Renal cortical epithelial cell (primary cell): ENCODE measurements around the gene PLCL1. TPM values are rescaled to one million over a fixed set of nuclear protein-coding genes. Genes with fewer than 3 reads are reported as not detected.
A peak's percentile ranks its signal among the peaks of the same experiment; 100 is the strongest.

Experiments
- DNase-seq: peaks from one replicate; pipeline ENCODE4 v3.0.0-alpha.2; 2011; ENCODE audit warnings: low read depth
- total RNA-seq: library from RNA; depleted of rRNA; stranded (reverse); fragments of >200 nt; gene quantifications from 2 replicates; pipeline ENCODE4 v1.2.3, GENCODE V29; 2014

PLCL1 gene
- total RNA-seq, 1 donor from 2014 or later = 1.2 TPM

GRCh38 chr2:197927994-197928393, 123.6 kb downstream of the PLCL1 start:
- no peak for DNase-seq

- DNase-seq = no peak
Measured at GRCh38 chr2:197929008-197929885, 124.9 kb downstream of the PLCL1 start.

DNA sequence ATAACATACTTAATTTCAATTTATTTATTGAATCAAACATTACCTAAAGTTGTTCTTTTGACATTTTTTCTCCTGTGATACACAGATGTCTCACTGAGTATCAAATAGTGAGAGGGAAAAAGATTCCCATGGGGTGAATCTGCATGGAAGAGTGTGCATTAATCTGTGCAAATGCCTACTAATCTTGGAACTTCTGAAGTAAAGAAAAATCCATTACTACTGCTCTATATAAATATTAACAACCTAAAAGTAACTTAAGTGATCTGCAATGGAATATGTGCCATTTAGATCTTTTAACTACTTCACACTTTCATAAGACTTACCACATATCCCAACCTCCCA, 125.5 kb downstream of the PLCL1 start:
- no peak for DNase-seq

DNA sequence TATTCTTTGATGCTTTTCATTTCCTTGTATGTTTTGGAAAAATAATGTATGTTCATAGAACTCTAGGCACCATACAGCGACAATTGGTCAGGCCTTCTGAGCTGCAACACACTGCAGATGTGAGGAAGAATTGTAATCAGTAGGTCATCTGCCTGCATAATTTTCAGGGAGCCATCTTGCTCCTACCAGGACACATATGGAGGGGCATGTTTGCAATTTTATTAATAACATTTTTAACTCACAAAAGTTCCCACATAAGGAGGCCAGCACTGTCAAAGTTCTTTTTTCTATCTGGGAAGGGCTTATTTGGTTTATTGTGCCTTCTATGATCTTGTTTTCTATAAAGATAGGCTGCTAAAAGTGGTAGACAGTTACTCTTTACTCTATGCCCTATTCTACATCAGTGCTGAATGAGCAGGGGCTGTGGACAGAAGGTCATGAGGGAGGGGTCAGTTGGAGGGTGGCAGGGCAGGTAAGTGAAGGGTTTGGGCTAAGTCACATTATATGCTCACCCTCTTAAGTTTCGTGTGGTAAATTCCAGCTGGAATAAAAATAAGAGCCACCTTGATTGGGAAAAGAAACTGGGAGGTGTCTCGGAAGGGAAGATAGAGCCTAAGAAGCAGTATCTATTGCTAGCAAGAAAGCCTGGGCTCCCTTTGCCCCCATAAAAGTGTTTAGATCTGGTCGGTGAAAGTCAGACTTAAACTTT, 126.3 kb downstream of the PLCL1 start:
- DNase-seq = no peak

DNA sequence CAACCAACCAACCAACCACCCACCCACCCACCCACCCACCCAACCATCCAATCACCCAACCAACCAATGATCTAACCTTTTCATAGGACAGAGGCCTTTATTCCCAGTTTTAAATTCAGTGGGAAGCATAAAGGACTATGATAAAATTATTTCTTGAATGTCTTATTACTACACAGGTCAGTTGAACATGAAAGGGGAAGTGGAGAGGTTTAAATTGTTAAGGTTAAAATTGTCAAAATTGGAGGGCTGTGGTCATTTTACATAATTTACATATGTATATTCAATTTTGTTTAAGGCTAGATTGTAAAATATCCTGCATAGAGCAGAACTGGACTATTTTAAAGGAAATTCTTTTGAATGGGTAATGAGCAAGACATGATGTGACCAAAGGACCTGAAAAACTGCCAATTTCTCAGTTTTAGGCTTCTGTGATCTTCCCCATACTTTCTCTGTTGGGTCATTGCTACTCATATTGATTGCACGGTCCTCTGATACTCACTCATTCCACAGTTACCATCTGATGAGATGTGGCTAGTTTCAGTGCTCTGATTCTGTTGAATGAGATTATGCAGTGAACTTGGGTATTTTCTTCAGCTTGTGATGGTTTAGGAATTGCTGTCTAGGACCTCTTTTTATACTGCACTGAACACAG, 127.4 kb downstream of the PLCL1 start:
- DNase-seq = no peak

GRCh38 chr2:197932374-197932773, 128.0 kb downstream of the PLCL1 start:
- DNase-seq = no peak

GRCh38 chr2:197934261-197934933, 130.0 kb downstream of the PLCL1 start:
- DNase-seq = no peak

GRCh38 chr2:197934934-197935289, 130.5 kb downstream of the PLCL1 start:
- DNase-seq = no peak

DNA sequence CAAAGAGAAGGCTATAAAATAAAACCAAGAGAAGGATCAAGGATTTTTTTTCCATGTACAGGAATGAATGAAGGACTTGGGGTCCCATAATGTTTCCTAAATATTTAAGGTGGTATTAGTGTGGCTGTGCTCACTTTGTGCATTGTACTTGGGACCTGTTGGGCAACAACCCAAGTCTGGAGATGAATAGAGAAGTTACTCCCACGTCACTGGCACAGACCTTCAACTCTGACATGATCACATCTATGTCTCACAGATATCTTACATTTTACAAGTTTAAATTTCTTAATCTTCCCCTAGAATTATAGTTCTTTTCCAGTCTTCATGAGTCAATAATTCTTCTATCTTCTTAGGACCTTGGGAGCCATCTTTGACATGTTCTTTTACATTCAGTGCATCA, 133.4 kb downstream of the PLCL1 start:
- no peak for DNase-seq

DNA sequence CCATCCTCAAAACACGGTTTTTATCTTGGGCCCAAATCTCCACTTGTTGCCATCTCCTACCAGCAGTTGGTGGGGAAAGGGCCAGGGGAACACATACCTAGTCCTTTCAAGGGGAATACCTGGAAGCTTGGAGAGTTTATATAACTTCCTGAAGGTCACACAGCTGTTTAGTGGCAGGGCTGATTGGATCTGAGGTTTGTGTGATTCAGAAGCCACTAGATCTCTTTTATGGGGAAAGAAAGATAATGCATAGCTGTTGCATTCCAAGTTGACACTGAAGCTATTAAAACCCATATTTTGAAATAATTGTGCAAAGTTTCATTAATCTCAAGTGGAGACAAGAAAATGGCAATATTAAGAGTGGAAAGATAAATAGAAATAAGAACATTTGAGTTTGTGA, 134.2 kb downstream of the PLCL1 start:
- DNase-seq = no peak

DNA sequence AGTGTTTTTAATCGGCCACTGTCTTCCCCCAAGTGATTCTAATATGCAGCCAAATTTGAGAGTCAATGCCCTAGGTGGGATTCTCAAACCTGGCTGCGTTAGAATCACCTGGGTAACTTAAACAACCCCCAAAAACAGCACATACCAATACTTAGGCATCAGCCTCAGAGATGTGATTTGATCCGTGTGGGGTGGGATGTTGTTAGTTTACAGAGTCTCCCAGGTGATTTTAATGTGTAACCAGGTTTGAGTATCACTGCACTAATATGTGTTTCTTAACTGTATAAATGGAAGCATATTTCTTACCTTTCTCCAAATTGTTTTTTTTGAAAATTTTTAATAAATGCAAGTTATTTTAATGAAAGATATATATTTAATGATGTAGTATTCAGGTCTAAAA, 135.4 kb downstream of the PLCL1 start:
- DNase-seq = peak; percentile 36

DNA sequence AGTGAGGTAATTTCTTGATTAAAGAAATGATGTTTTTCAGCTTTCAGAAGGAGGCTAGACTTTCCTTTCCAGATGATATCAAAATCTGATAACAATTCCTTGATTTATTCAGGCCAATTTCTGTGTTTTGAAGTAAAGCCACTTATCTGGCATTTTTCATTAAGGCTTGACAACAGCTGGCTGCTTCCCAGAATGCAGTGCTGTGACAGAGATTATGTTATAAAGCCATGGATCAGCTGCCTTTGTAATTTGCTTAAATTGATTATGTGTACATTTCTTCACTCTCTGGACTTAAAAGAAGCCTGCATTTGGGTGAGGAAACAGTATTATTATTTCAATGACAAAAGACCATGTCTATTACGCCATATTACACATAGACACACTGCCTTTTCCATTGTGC, 136.0 kb downstream of the PLCL1 start:
- DNase-seq = no peak

DNA sequence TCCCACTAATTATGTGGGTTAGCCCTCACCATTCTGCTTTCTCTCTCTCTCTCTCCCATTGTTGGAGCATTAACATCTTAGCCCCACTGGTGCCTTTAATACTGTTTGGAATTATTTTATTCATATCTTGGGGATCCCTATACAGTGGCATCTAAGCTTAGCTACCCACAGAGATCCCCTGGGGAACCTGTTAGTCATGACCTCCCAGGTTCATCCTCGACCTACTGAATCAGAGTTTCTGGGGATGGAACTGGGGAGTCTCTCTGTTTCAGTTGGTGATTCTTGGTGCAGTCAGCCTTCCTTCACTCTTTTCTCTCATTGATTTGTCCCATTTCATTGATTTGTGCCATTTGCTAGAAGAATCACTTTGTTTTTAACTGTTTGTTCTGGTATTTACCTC, 137.3 kb downstream of the PLCL1 start:
- DNase-seq = no peak

GRCh38 chr2:197943731-197944130, 139.3 kb downstream of the PLCL1 start:
- no peak for DNase-seq

GRCh38 chr2:197944416-197945096, 140.2 kb downstream of the PLCL1 start:
- DNase-seq = peak; percentile 85

DNA sequence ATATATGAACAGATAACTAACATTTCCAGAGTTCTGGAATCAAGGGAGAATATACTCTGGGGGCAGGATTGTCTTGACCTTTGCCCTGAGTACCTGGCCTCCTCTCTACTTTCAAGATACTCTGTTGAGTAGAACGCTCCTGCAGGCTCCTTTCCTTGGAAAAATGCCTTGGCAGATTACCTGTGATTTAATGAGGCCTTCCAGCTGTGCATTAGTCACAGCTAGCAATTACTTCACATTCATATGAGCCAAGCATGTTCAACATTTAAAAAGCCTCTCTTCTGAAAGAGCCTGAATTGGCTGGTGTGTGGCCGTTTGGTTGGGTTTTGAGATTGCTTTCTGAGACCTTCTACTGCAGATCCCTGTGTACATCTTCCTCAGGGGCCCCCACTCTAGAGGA, 142.2 kb downstream of the PLCL1 start:
- peak; percentile 76 for DNase-seq

DNA sequence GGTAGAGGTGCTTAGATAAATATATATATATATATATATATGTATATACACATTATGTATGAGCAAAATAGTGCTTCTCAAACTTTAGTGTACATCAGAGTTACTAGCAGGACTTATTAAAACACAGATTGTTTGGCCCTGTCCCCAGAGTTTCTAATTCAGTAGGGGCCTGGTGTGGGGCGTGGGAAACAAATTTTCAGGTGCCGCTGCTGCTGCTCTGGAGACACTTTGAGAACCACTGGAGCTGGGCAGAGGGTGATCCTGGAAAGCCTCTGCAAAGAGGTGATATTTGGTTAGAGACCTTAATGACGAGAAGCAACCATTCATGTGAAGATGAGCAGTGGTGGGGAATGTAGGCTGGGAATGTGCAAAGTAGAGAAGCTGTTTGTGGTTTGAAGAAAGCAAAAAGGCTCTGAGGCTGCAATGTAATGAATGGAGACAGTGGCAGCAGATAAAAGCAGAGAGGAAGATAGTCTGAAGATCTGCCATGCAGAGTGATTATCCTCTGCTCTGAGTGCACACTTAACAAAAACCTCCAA, 142.9 kb downstream of the PLCL1 start:
- DNase-seq = no peak

DNA sequence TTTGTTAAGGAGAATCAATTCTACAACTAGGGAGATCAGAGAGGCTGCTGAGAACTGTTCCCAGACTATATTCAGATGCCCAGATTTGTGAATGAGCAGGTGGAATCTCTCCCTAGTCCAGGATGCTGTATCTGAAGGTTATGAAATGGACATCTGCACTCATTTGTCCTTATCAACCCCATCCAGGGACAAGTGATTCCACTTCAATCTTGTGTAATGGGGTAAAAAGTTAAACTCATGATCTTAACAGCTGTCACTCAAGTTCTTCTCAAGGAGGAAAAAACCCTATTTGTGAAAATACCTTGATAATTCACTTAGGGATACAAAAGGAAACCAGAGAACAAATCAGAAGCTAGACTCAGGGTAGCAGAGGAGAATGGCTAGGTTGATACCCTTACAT, 144.8 kb downstream of the PLCL1 start:
- DNase-seq = no peak

DNA sequence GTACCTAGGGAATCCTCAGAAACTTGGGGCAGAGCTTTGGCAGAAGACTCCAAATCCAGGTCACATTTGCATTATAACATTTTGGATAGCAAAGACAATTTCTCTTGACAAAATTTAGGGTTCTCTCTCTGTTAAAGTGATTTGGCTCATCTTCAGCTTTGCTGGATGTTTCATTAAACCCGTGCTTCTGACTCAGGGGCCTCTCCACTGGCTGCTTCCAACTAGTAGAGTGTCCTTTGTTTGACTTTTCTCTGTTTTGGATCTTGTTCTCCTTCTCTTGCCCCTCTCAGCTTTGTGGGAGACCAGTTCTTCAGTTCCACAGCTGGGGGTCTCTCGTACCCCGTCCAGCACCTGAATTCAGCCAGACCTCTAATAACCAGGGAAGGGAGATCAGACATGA, 145.6 kb downstream of the PLCL1 start:
- DNase-seq = no peak

DNA sequence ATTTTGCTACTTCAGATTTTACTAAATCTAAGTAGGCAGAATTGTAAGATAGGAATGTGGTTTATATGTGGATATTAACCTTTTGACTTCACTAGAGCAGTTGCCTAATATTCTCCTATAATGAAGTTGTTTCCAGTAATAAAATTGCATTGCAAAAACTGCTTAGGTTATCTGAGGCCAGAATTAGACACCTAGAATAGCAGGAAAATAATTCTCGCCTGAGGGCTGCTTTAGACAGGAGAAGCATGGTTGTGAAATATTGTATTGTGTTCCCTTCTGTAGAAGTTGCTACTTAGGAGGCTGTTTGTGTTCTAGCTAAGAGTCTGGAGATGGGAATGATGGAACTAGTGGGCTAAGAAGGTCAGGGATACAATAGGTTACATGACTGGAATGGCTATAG, 146.3 kb downstream of the PLCL1 start:
- DNase-seq = peak; percentile 37

DNA sequence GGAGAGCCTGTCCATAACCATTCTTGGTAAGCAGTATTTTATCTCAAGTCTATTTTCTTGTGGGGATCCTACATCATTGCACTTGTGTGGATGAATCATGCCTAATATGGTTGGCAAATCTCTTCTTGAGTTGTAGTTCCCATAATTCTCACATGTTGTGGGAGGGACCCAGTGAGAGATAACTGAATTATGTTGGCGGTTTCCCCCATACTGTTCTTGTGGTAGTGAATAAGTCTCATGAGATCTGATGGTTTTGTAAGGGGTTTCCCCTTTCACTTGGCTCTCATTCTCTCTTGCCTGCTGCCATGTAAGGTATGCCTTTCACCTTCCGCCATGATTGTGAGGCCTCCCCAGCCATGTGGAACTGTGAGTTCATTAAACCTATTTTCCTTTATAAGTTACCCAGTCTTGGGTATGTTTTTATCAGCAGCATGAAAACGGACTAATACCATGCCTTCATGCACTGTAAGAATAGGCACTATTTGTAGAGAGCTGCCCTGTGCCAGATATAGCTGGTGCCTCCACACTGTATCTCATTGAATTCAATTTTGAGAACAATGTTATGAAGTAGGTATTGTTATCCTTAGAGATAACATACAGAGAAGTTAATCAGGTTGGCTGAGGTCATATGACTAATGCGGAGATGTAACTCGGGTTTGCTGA, 148.3 kb downstream of the PLCL1 start:
- DNase-seq = no peak
